Calu3 (cell line): ENCODE results near the gene PAQR9. TPM values are rescaled to one million over a fixed set of nuclear protein-coding genes. Genes with fewer than 3 reads are reported as not detected.
A peak's percentile ranks its signal among the peaks of the same experiment; 100 is the strongest.

Experiments
- BruUV-seq: library from RNA; stranded (reverse); fragments of 400-500 nt; replicated peaks from 2 replicates; lab custom pipeline; 2021; lab: Mats Ljungman, UMichigan
- CTCF ChIA-PET: fragments of 300-600 bp; sonication (Branson Sonifier 250); formaldehyde crosslinking; loops from one replicate; lab custom pipeline; 2022; ENCODE audit warnings: antibody characterized with exemption; lab: Charles Lee
- DNase-seq: peaks from one replicate; pipeline ENCODE4 v3.0.0; 2022
- H3K27ac Mint-ChIP-seq: one replicate; pipeline ENCODE4 v1.8.0; 2022; ENCODE audit warnings: mixed read lengths; ENCODE audit not compliant: unreplicated experiment
- H3K27me3 Mint-ChIP-seq: one replicate; pipeline ENCODE4 v1.8.0; 2022; ENCODE audit warnings: mixed read lengths; ENCODE audit not compliant: unreplicated experiment
- H3K36me3 Mint-ChIP-seq: one replicate; pipeline ENCODE4 v1.8.0; 2022; ENCODE audit warnings: mild to moderate bottlenecking, moderate library complexity, mixed read lengths; ENCODE audit not compliant: insufficient read depth, unreplicated experiment
- H3K4me1 Mint-ChIP-seq: one replicate; pipeline ENCODE4 v1.8.0; 2022; ENCODE audit warnings: mild to moderate bottlenecking, low read depth, mixed read lengths; ENCODE audit not compliant: unreplicated experiment
- H3K4me3 Mint-ChIP-seq: one replicate; pipeline ENCODE4 v1.8.0; 2022; ENCODE audit warnings: mild to moderate bottlenecking, low read depth, moderate library complexity, mixed read lengths; ENCODE audit not compliant: unreplicated experiment
- H3K9me3 Mint-ChIP-seq: one replicate; pipeline ENCODE4 v1.8.0; 2022; ENCODE audit warnings: low read depth, mixed read lengths; ENCODE audit not compliant: unreplicated experiment
- CTCF ChIP-seq: fragments of 200-600 bp; IDR thresholded peaks from one replicate; pipeline ENCODE4 v1.8.0; 2022; ENCODE audit warnings: antibody characterized with exemption; ENCODE audit not compliant: unreplicated experiment
- intact Hi-C: fragments of 100-400 bp; cut with micrococcal nuclease; formaldehyde crosslinking; loops from one replicate; pipeline ENCODE4 v1.10.0; 2022; ENCODE audit not compliant: unreplicated experiment
- total RNA-seq: library from RNA; stranded (reverse); gene quantifications from 2 replicates; pipeline ENCODE4 v1.2.3, GENCODE V29; 2022

Gene PAQR9
- total RNA-seq, 1 experiment from 2014 or later, result 2.0 TPM

GRCh38 chr3:142962520-142963233 is 797 bp downstream of the PAQR9 start:
- Mint-ChIP-seq H3K36me3 (peaks cover 28% of the 10 kb centered on the region), H3K9me3 (no peaks in the 10 kb centered on the region), H3K4me1 (peaks cover 57% of the 10 kb centered on the region), H3K27ac (peak overlapping the region; percentile 25), H3K4me3 (peak overlapping the region; percentile 86), H3K27me3 (peaks cover 14% of the 10 kb centered on the region)
- intact Hi-C loops, result no loop called here
- TF ChIP-seq CTCF, result no peak
- no TSS peak for BruUV-seq
- CTCF ChIA-PET, result interaction anchor here (0.5 to 1.6 kb wide), 3 partner anchors 14 to 134 kb away, joined by 3 to 5 read pairs (median 3); no protein-coding TSS in a partner anchor
- no peak for DNase-seq

- intact Hi-C loops, result no loop called here
- Mint-ChIP-seq H3K4me3 (peak overlapping the region; percentile 86), H3K9me3 (no peaks in the 10 kb centered on the region), H3K27me3 (peaks cover 14% of the 10 kb centered on the region), H3K4me1 (peaks cover 57% of the 10 kb centered on the region), H3K36me3 (peaks cover 28% of the 10 kb centered on the region), H3K27ac (peak overlapping the region; percentile 25)
- TF ChIP-seq CTCF, result no peak
- no TSS peak for BruUV-seq
- CTCF ChIA-PET, result interaction anchor here (0.5 to 1.6 kb wide), 3 partner anchors 14 to 133 kb away, joined by 3 to 5 read pairs (median 3); no protein-coding TSS in a partner anchor
- no peak for DNase-seq
These were observed 1.3 kb downstream of the PAQR9 start for GRCh38 chr3:142962175-142962519.

- Mint-ChIP-seq H3K27me3 (peaks cover 14% of the 10 kb centered on the region), H3K27ac (peak overlapping the region; percentile 51), H3K4me1 (peaks cover 57% of the 10 kb centered on the region), H3K9me3 (no peaks in the 10 kb centered on the region), H3K36me3 (peaks cover 28% of the 10 kb centered on the region), H3K4me3 (peak overlapping the region; percentile 86)
- intact Hi-C loops, result no loop called here
- no peak for DNase-seq
- TSS peak; percentile 74 for BruUV-seq
- CTCF ChIA-PET, result interaction anchor here (1.1 to 1.6 kb wide), 3 partner anchors 13 to 133 kb away, joined by 3 to 4 read pairs (median 3); no protein-coding TSS in a partner anchor
- no peak for TF ChIP-seq CTCF
These were observed 1.9 kb downstream of the PAQR9 start for GRCh38 chr3:142961539-142961938.

GRCh38 chr3:142960322-142960850 is 3.1 kb downstream of the PAQR9 start:
- Mint-ChIP-seq H3K9me3 (no peaks in the 10 kb centered on the region), H3K4me1 (peaks cover 57% of the 10 kb centered on the region), H3K27me3 (peaks cover 14% of the 10 kb centered on the region), H3K4me3 (no peak overlapping the region), H3K36me3 (peaks cover 28% of the 10 kb centered on the region), H3K27ac (no peak overlapping the region)
- no peak for DNase-seq
- no peak for TF ChIP-seq CTCF
- intact Hi-C loops, result no loop called here
- CTCF ChIA-PET, result interaction anchor here (1.1 to 1.5 kb wide), 3 partner anchors 14 to 63 kb away, joined by 3 to 5 read pairs (median 4); no protein-coding TSS in a partner anchor
- BruUV-seq, result no TSS peak
